ENCODE results near the gene ZMIZ1.

- no peak for TF ChIP-seq EZH2 (IDR thresholded peaks at IDR 0.05; ENCODE audit: borderline replicate concordance, insufficient read depth, low read length, poor library complexity, severe bottlenecking)
- no peak for TF ChIP-seq CTCF (IDR thresholded peaks at IDR 0.05; ENCODE audit: poor library complexity, severe bottlenecking)
These were observed 39.0 kb downstream of the ZMIZ1 start for GRCh38 chr10:79107736-79108264.
